IMR-90 (cell line): ENCODE results near the gene GRIN2D. TPM values are rescaled to one million over a fixed set of nuclear protein-coding genes. Genes with fewer than 3 reads are reported as not detected.
A peak's percentile ranks its signal among the peaks of the same experiment; 100 is the strongest.

Experiments
- ATAC-seq: fragments of 200-7000 bp; cut with Tn5 transposase; 2 replicates; pipeline ENCODE4 v1.9.1; 2020; ENCODE audit warnings: low read depth, mild to moderate bottlenecking, moderate library complexity
- BruUV-seq: library from RNA; stranded (reverse); fragments of 400-500 nt; replicated peaks from 2 replicates; lab custom pipeline; 2021; lab: Mats Ljungman, UMichigan
- CTCF ChIA-PET: fragments of 300-600 bp; formaldehyde crosslinking; extraction: SDS; loops from one replicate; lab custom pipeline; 2021; ENCODE audit warnings: antibody characterized with exemption; lab: Yijun Ruan, JAX
- POLR2A ChIA-PET: fragments of 300-600 bp; sonication (Branson Sonifier 250); formaldehyde crosslinking; loops from one replicate; lab custom pipeline; 2022; ENCODE audit warnings: antibody characterized with exemption; ENCODE audit not compliant: unreplicated experiment; lab: Charles Lee
- DNase-seq: peaks from one replicate; pipeline ENCODE4 v3.0.0; 2013
- H2AFZ ChIP-seq: replicated peaks from 2 replicates; pipeline ENCODE3; 2013; ENCODE audit warnings: low read length, mild to moderate bottlenecking; ENCODE audit not compliant: poor library complexity
- H2AK5ac ChIP-seq: 2 replicates; pipeline ENCODE4 v1.6.1; 2013; ENCODE audit warnings: low read depth, low read length, inconsistent platforms
- H2AK9ac ChIP-seq: replicated peaks from 2 replicates; pipeline ENCODE3; 2013; ENCODE audit warnings: mild to moderate bottlenecking, low read depth, low read length, moderate library complexity; ENCODE audit not compliant: poor library complexity
- H2BK120ac ChIP-seq: 2 replicates; pipeline ENCODE4 v1.6.1; 2013; ENCODE audit warnings: low read depth, low read length, inconsistent platforms
- H2BK15ac ChIP-seq: 3 replicates; pipeline ENCODE4 v1.6.1; 2013; ENCODE audit warnings: low read depth, low read length, inconsistent platforms
- H2BK20ac ChIP-seq: 2 replicates; pipeline ENCODE4 v1.6.1; 2013; ENCODE audit warnings: low read depth, mild to moderate bottlenecking, inconsistent platforms, low read length, moderate library complexity
- H2BK5ac ChIP-seq: 2 replicates; pipeline ENCODE4 v1.6.1; 2013; ENCODE audit warnings: mild to moderate bottlenecking, low read depth, low read length, inconsistent platforms; ENCODE audit not compliant: poor library complexity, severe bottlenecking
- H3K14ac ChIP-seq: replicated peaks from 2 replicates; pipeline ENCODE4 v1.6.1; 2013; ENCODE audit warnings: low read depth, low read length, inconsistent platforms
- H3K18ac ChIP-seq: 2 replicates; pipeline ENCODE4 v1.6.1; 2013; ENCODE audit warnings: low read depth, low read length, control low read depth
- H3K23ac ChIP-seq: 2 replicates; pipeline ENCODE4 v1.6.1; 2013; ENCODE audit warnings: low read depth, low read length, inconsistent platforms
- H3K27ac ChIP-seq: 2 replicates; pipeline ENCODE4 v1.5.1; 2013; ENCODE audit warnings: mild to moderate bottlenecking, control low read depth, low read length; ENCODE audit not compliant: insufficient read depth
- H3K27me3 ChIP-seq: 2 replicates; pipeline ENCODE4 v1.6.1; 2013; ENCODE audit warnings: low read length; ENCODE audit not compliant: control insufficient read depth, insufficient read depth
- H3K36me3 ChIP-seq: 2 replicates; pipeline ENCODE4 v1.6.1; 2013; ENCODE audit warnings: low read length, mixed read lengths; ENCODE audit not compliant: control insufficient read depth, insufficient read depth
- H3K4ac ChIP-seq: 2 replicates; pipeline ENCODE4 v1.6.1; 2013; ENCODE audit warnings: low read depth, low read length, inconsistent platforms
- H3K4me1 ChIP-seq: 2 replicates; pipeline ENCODE4 v1.6.1; 2013; ENCODE audit warnings: low read length, mixed read lengths; ENCODE audit not compliant: control insufficient read depth, insufficient read depth
- H3K4me2 ChIP-seq: 2 replicates; pipeline ENCODE4 v1.6.1; 2013; ENCODE audit warnings: low read depth, mild to moderate bottlenecking, control low read depth, low read length, moderate library complexity
- H3K4me3 ChIP-seq: 2 replicates; pipeline ENCODE4 v1.5.1; 2013; ENCODE audit warnings: low read depth, mild to moderate bottlenecking, control low read depth, low read length, moderate library complexity; ENCODE audit not compliant: insufficient read depth
- H3K56ac ChIP-seq: 2 replicates; pipeline ENCODE4 v1.6.1; 2013; ENCODE audit warnings: low read length, inconsistent platforms; ENCODE audit not compliant: insufficient read depth; ENCODE audit errors: extremely low read depth
- H3K79me1 ChIP-seq, 2 experiments: 2 replicates each; pipeline ENCODE4 v1.6.1; 2013; ENCODE audit warnings: low read length in 2 of 2, inconsistent platforms in 1 of 2, low read depth in 1 of 2
- H3K9ac ChIP-seq: 2 replicates; pipeline ENCODE4 v1.6.1; 2013; ENCODE audit warnings: low read depth, low read length, control low read depth
- H3K9me1 ChIP-seq: 2 replicates; pipeline ENCODE4 v1.6.1; 2013; ENCODE audit warnings: low read length, inconsistent platforms; ENCODE audit not compliant: insufficient read depth
- H3K9me3 ChIP-seq: 2 replicates; pipeline ENCODE4 v1.6.1; 2013; ENCODE audit warnings: low read length; ENCODE audit not compliant: control insufficient read depth, insufficient read depth
- H4K20me1 ChIP-seq: 2 replicates; pipeline ENCODE4 v1.6.1; 2013; ENCODE audit warnings: low read length, inconsistent platforms; ENCODE audit not compliant: insufficient read depth
- H4K5ac ChIP-seq: 2 replicates; pipeline ENCODE4 v1.6.1; 2013; ENCODE audit warnings: mild to moderate bottlenecking, low read depth, low read length, control low read depth
- H4K8ac ChIP-seq, 2 experiments: 2 replicates each; pipeline ENCODE4 v1.6.1; 2013; ENCODE audit warnings: low read depth in 2 of 2, low read length in 2 of 2, control low read depth in 1 of 2, inconsistent platforms in 1 of 2
- H4K91ac ChIP-seq: 2 replicates; pipeline ENCODE4 v1.6.1; 2013; ENCODE audit warnings: low read depth, low read length, inconsistent platforms; ENCODE audit not compliant: insufficient read depth
- BHLHE40 ChIP-seq: fragments of 150-350 bp; IDR thresholded peaks from 2 replicates; pipeline ENCODE4 v1.6.1; 2016; ENCODE audit warnings: mild to moderate bottlenecking, low read depth, low read length
- CEBPB ChIP-seq: IDR thresholded peaks from 2 replicates; pipeline ENCODE4 v1.6.1; 2012; ENCODE audit warnings: low read depth, low read length, improper control_type of control experiment
- CTCF ChIP-seq: conservative IDR thresholded peaks from 2 replicates; pipeline ENCODE4 v1.5.1; 2012; ENCODE audit warnings: mild to moderate bottlenecking, low read depth, low read length, improper control_type of control experiment
- ELK1 ChIP-seq: fragments of 150-350 bp; IDR thresholded peaks from 2 replicates; pipeline ENCODE4 v1.6.1; 2016; ENCODE audit warnings: low read depth, mild to moderate bottlenecking, low read length, moderate library complexity, borderline replicate concordance
- FOS ChIP-seq: fragments of 150-350 bp; IDR thresholded peaks from 2 replicates; pipeline ENCODE4 v1.6.1; 2016; ENCODE audit warnings: low read depth, low read length
- MAZ ChIP-seq: IDR thresholded peaks from 2 replicates; pipeline ENCODE4 v1.6.1; 2012; ENCODE audit warnings: low read depth, mild to moderate bottlenecking, low read length, improper control_type of control experiment, moderate library complexity, borderline replicate concordance
- MXI1 ChIP-seq: IDR thresholded peaks from 2 replicates; pipeline ENCODE4 v1.6.1; 2012; ENCODE audit warnings: low read depth, mild to moderate bottlenecking, low read length, moderate library complexity, borderline replicate concordance
- NFE2L2 ChIP-seq: fragments of 150-350 bp; IDR thresholded peaks from 2 replicates; pipeline ENCODE4 v1.6.1; 2016; ENCODE audit warnings: low read depth, mild to moderate bottlenecking, low read length
- POLR2A ChIP-seq: IDR thresholded peaks from 2 replicates; pipeline ENCODE4 v1.6.1; 2012; ENCODE audit warnings: mild to moderate bottlenecking, low read depth, low read length
- RCOR1 ChIP-seq: IDR thresholded peaks from 2 replicates; pipeline ENCODE4 v1.6.1; 2012; ENCODE audit warnings: mild to moderate bottlenecking, low read length, improper control_type of control experiment; ENCODE audit not compliant: insufficient replicate concordance
- SMC3 ChIP-seq: fragments of 150-350 bp; IDR thresholded peaks from 2 replicates; pipeline ENCODE4 v1.6.1; 2016; ENCODE audit warnings: low read depth, mild to moderate bottlenecking, antibody characterized with exemption, low read length, moderate library complexity
- WGBS, 2 experiments: methylation state at CpG; one replicate each; pipeline versions ENCODE4 v1.1.5 to v1.1.7; 2013; ENCODE audit warnings: missing lambda C conversion rate in 2 of 2; ENCODE audit not compliant: insufficient read length in 1 of 2; ENCODE audit errors: extremely low coverage in 2 of 2; 5-methylcytosine and 5-hydroxymethylcytosine counted together
- dilution Hi-C: fragments of 300-500 bp; cut with HindIII; formaldehyde crosslinking; loops from one replicate; pipeline ENCODE4 v1.14.3; 2018; ENCODE audit warnings: low sequenced_read_pairs; ENCODE audit not compliant: unreplicated experiment
- in situ Hi-C: fragments of 300-500 bp; cut with MboI; formaldehyde crosslinking; loops from 3 replicates; pipeline ENCODE4 v1.14.3; 2019; ENCODE audit warnings: low sequenced_read_pairs, inconsistent platforms, mixed read lengths
- intact Hi-C: fragments of 100-400 bp; cut with micrococcal nuclease; formaldehyde crosslinking; loops from 2 replicates; pipeline ENCODE4 v1.10.0; 2022
- polyA plus RNA-seq, 3 experiments: library from polyadenylated mRNA; depleted of rRNA; stranded (reverse); fragments of >200 nt; gene quantifications; 2 replicates each; pipeline ENCODE4 v1.2.3, GENCODE V29; 2012; ENCODE audit warnings: low replicate concordance in 1 of 3
- total RNA-seq: library from RNA; depleted of rRNA; stranded (reverse); fragments of >200 nt; gene quantifications from 2 replicates; pipeline ENCODE4 v1.2.3, GENCODE V29; 2012

The GRIN2D gene
- total and polyA plus RNA-seq, 2 of the 4 experiments (the other 2 are of a cell fraction), result under 0.01 to 0.24 TPM

GRCh38 chr19:48362716-48363499, 30.6 kb upstream of the GRIN2D start (continued):
- no peak for TF ChIP-seq CEBPB

GRCh38 chr19:48363500-48363809, 30.0 kb upstream of the GRIN2D start:
- DNase-seq (no peak), ATAC-seq (peak; percentile 10)
- H3K4me3 ChIP-seq, result peak overlapping the region; percentile 42
- H3K4me2 ChIP-seq, result peak overlapping the region; percentile 79
- H4K8ac ChIP-seq, result peak overlapping the region; percentile 95 to 99
- TF ChIP-seq POLR2A, result no peak
- no peak for TF ChIP-seq MXI1
- TF ChIP-seq MAZ, result no peak
- TF ChIP-seq CEBPB, result no peak
- no peak for TF ChIP-seq NFE2L2
- TF ChIP-seq SMC3, result no peak
- TF ChIP-seq CTCF, result no peak
- no peak for TF ChIP-seq RCOR1
- TF ChIP-seq ELK1, result no peak
- no peak for TF ChIP-seq FOS
- no peak for TF ChIP-seq BHLHE40
- H3K27ac ChIP-seq, result peak overlapping the region; percentile 64
- peak overlapping the region; percentile 67 for H3K9ac ChIP-seq
- no peaks in the 10 kb centered on the region for H3K36me3 ChIP-seq
- no peak overlapping the region for H2BK15ac ChIP-seq
- dilution Hi-C loops (no loop called here), in situ Hi-C loops (no loop called here), intact Hi-C loops (no loop called here)
- H2AK5ac ChIP-seq, result peak overlapping the region; percentile 97
- POLR2A ChIA-PET, result no interaction called here
- CTCF ChIA-PET, result interaction anchor here (0.5 to 0.8 kb wide), 3 partner anchors 10 to 39 kb away, joined by 3 to 4 read pairs (median 3); partner anchors contain the start of gene KDELR1
- H3K27me3 ChIP-seq, result no peaks in the 10 kb centered on the region
- H3K9me3 ChIP-seq, result no peaks in the 10 kb centered on the region
- peak overlapping the region; percentile 8 for H3K18ac ChIP-seq
- BruUV-seq, result no TSS peak
- H2BK120ac ChIP-seq, result no peak overlapping the region
- peak overlapping the region; percentile 76 for H4K5ac ChIP-seq
- H2AK9ac ChIP-seq, result peak overlapping the region; percentile 96
- peaks cover 0 to 7% of the 10 kb centered on the region in 2 experiments; a peak in 1 of 4 replicates for H3K79me1 ChIP-seq
- no peaks in the 10 kb centered on the region for H4K20me1 ChIP-seq
- peak overlapping the region; percentile 69 for H2BK5ac ChIP-seq
- peak overlapping the region; percentile 89 for H3K4ac ChIP-seq
- WGBS, 2 experiments, result 0% methylated on average over 1 of the region's 10 CpGs; no CpG with 5 or more reads in 1 of the 2 experiments
- H3K4me1 ChIP-seq, result no peaks in the 10 kb centered on the region
- H4K91ac ChIP-seq, result peak overlapping the region; percentile 88
- H3K23ac ChIP-seq, result peak overlapping the region; percentile 45
- H3K56ac ChIP-seq, result peak overlapping the region; percentile 77
- no peaks in the 10 kb centered on the region; the same call in 1 of the 2 replicates for H3K9me1 ChIP-seq
- peak overlapping the region; percentile 97 for H2AFZ ChIP-seq
- no peak overlapping the region for H2BK20ac ChIP-seq
- H3K14ac ChIP-seq, result peak overlapping the region; percentile 95
